ENCODE results near the gene RAPGEF2.

GRCh38 chr4:159221280-159221679 is 118.4 kb downstream of the RAPGEF2 start:
- TF ChIP-seq POLR2A (IDR thresholded peaks at IDR 0.05) (no peak), EP300 (IDR thresholded peaks at IDR 0.05) (no peak), POLR2AphosphoS5 (IDR thresholded peaks at IDR 0.05) (no peak)
- TF ChIP-seq, protein P1, sequence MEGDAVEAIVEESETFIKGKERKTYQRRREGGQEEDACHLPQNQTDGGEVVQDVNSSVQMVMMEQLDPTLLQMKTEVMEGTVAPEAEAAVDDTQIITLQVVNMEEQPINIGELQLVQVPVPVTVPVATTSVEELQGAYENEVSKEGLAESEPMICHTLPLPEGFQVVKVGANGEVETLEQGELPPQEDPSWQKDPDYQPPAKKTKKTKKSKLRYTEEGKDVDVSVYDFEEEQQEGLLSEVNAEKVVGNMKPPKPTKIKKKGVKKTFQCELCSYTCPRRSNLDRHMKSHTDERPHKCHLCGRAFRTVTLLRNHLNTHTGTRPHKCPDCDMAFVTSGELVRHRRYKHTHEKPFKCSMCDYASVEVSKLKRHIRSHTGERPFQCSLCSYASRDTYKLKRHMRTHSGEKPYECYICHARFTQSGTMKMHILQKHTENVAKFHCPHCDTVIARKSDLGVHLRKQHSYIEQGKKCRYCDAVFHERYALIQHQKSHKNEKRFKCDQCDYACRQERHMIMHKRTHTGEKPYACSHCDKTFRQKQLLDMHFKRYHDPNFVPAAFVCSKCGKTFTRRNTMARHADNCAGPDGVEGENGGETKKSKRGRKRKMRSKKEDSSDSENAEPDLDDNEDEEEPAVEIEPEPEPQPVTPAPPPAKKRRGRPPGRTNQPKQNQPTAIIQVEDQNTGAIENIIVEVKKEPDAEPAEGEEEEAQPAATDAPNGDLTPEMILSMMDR (IDR thresholded peaks at IDR 0.05): no peak

Measured in stomach (tissue), 4 donors.